Astrocyte (in vitro differentiated cells and primary cell): ENCODE data around the gene TEX53.

ENCODE experiments used
- EZH2 ChIP-seq: IDR thresholded peaks from 2 replicates; pipeline ENCODE4 v1.6.1; 2012; ENCODE audit warnings: mild to moderate bottlenecking, low read length, inconsistent platforms; ENCODE audit not compliant: insufficient read depth
- TF ChIP-seq, protein P1 (sequence below): IDR thresholded peaks from 2 replicates; pipeline ENCODE4 v1.5.1; 2011; ENCODE audit warnings: low read depth, mild to moderate bottlenecking, inconsistent platforms, low read length, moderate library complexity; ENCODE audit not compliant: insufficient read depth

DNA sequence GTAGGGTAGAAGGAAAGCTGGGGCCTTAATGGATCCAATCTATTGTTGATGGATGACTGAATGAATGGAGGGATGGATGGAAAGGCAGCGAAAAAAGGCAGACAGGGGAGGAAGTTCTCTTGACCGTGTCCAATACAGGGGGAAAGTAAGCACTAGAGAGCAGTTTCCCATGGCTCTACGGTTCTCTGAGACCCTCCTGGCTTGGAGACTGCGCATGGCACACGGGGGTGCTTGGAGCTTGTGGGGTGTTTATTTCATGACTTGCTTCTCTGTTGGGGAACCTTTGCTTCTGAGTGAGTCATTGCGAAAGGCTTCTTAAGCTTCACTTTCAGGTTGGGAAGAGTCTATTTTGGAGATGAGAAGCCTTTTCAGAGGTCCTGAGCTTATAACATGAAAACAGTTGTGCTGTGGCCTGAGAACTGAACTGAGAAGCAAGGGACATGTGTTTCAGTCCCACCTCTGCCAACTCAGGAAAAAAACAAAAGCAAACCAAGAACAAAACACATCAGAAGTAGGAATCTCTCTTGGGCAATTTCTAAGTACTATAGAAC, 37.2 kb upstream of the TEX53 start:
- TF ChIP-seq, protein P1, sequence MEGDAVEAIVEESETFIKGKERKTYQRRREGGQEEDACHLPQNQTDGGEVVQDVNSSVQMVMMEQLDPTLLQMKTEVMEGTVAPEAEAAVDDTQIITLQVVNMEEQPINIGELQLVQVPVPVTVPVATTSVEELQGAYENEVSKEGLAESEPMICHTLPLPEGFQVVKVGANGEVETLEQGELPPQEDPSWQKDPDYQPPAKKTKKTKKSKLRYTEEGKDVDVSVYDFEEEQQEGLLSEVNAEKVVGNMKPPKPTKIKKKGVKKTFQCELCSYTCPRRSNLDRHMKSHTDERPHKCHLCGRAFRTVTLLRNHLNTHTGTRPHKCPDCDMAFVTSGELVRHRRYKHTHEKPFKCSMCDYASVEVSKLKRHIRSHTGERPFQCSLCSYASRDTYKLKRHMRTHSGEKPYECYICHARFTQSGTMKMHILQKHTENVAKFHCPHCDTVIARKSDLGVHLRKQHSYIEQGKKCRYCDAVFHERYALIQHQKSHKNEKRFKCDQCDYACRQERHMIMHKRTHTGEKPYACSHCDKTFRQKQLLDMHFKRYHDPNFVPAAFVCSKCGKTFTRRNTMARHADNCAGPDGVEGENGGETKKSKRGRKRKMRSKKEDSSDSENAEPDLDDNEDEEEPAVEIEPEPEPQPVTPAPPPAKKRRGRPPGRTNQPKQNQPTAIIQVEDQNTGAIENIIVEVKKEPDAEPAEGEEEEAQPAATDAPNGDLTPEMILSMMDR = no peak
- TF ChIP-seq EZH2 = no peak
